Measurements from ENCODE around the gene DVL2.

DVL2 gene

DNA sequence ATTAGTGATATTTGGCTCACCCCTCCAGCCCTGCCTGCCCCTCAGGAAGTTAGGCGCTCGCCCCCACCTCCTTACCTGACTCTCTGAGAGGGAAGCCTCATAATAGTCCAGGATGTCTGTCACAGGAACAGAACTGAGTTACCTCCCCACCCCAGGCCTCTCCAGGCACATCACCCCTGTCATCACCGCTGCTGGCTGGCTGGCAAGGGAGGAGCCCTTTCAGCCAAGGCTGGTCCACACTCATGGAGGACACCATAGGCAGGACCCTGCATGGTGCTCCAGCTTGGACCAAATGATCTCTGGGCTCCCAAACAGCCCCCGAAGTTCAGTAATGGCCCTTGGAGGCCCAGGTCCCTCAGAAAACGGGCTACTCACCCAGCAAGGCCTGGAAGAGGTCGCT, 16.2 kb downstream of the DVL2 start:
- H3K4me3 ChIP-seq (ENCODE audit: low read depth, low read length): no peak overlapping the region

DNA sequence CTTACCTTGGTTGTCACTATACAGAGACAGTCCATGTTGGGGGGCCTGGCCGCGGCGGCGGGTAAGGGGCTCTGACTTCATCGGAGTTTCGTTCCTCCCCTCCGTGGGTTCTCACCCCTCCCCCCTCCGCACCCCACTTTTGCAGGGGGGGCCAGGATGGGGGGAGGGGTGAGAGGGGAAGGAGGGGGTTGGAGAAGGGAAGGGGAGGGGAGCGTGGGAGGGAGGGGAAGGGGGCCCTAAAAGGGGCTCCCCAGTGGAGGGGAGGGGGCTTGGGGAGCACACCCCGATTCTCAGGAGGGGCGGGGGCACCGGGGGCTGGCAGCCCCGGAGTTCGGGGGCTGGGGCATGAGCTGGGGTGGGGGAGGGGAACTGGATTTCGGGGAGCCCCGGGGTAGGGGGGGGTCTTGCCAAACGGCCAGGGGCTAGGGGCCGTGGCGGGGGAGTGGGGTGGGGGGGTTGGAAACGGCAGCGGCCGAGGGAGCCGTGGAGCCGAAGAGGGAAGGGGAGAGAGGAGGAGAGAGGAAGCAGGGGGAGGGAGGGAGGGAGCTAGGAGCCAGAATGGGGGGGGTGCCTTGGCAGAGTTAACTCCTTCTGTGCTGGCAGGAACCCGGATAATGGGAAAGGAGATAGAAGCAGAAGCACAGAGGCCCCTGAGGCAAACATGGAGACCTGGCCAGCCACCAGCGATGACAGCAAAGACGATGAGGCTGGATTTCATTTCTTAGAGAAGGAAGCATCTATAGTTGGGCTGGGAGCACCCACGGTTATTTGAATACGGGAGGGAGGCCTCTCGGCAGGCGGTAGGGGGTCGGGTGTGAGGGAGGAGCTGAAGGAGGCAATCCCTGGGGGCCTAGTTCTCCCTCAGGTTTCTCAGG, 17.0 kb downstream of the DVL2 start:
- peak; percentile 85 for DNase-seq (ENCODE audit: low read depth)
- H3K4me3 ChIP-seq (ENCODE audit: low read depth, low read length): peak overlapping the region; percentile 64
- TF ChIP-seq CTCF (conservative IDR thresholded peaks at IDR 0.05; ENCODE audit: low read depth, low read length): no peak

More for the DNA sequence above, 16.2 kb downstream of the DVL2 start:
- TF ChIP-seq CTCF (conservative IDR thresholded peaks at IDR 0.05; ENCODE audit: low read depth, low read length): no peak
- DNase-seq (ENCODE audit: low read depth): no peak

DNA sequence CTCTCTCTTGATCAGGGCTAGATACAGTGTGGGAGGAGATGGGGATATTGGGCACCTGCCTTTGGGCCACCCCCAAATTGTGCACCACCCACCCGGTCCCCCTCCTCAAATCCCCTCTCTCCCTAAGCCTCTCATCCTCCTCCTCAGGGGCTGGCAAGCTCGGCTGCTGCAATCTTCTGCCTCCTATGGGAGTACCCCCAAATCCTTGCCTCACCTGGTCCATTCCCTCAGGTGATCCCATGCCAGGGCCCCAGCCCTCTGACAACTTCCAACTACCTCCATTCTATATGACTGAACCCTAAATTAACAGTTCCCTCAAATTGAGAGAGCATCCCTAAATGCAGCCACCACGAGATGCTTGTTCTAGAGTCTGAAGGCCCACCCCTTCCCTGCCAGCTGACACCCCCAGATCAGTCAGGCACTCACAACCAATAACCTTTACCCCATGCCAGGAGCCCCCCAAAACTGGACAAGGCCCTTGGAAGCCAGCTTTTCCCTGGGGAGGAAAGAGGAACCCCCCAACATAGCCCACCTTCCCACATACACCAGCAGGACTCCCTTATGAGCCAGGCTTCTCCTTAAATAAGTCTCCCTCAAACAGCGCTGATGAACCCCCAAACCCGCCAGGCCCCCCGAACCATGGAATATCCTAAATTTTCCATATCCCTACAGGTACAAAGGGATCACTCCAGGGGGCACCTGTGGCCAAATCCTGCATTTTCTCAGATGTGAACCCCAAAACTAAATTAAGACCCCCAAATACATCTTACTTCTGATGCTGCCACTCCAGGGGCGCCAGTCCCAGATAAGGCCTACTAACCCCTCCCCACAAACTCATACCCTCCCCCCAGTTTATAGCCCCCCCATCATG, 17.8 kb downstream of the DVL2 start:
- DNase-seq (ENCODE audit: low read depth): no peak
- peak overlapping the region; percentile 64 for H3K4me3 ChIP-seq (ENCODE audit: low read depth, low read length)
- no peak for TF ChIP-seq CTCF (conservative IDR thresholded peaks at IDR 0.05; ENCODE audit: low read depth, low read length)

GRCh38 chr17:7215652-7216180, 18.6 kb downstream of the DVL2 start:
- TF ChIP-seq CTCF (conservative IDR thresholded peaks at IDR 0.05; ENCODE audit: low read depth, low read length): no peak
- H3K4me3 ChIP-seq (ENCODE audit: low read depth, low read length): peak overlapping the region; percentile 64
- DNase-seq (ENCODE audit: low read depth): no peak

GRCh38 chr17:7215136-7215638, 19.1 kb downstream of the DVL2 start:
- no peak for DNase-seq (ENCODE audit: low read depth)
- TF ChIP-seq CTCF (conservative IDR thresholded peaks at IDR 0.05; ENCODE audit: low read depth, low read length): no peak
- H3K4me3 ChIP-seq (ENCODE audit: low read depth, low read length): peak overlapping the region; percentile 59

DNA sequence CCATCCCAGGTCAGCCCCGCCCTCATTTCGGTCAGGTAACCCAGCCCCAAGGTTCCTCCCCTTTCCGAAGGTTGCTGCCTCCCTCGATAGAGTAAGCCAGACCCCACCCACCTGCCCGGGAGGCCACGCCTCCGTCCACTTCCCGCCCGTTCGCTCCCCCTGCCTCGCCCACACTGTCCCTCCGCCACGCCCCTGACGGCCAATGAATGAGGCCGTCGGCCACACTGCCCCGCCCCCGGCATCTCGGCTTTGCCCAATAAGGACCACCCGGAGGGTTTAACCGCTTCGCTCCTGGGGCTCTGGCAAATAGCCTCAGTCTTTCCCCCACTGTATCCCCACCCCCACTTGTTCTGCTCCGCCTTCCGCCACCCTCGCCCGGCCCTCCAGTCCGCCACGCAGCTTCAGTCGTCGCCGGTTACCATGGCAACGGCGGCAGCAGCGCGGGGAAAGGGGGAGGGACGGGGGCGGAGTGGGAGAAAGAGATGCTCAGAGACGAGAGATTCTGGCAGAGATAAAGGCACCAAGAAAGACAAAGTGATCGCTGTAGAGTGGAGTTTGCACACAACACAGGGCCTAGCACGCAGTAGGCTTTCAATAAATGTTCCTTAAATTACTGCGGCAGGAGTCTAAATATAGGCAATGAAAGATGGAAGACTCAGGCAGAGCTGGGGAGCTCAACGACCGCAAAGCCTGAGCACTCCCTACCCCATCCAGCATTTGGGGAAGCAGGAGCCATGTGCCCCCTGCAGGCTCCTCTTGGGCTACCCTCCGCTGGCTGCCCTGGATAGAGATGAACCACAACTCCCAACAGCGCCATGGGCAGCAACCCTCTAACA, 19.8 kb downstream of the DVL2 start:
- DNase-seq (ENCODE audit: low read depth): peak; percentile 99
- peak overlapping the region; percentile 59 for H3K4me3 ChIP-seq (ENCODE audit: low read depth, low read length)
- peak; percentile 68 for TF ChIP-seq CTCF (conservative IDR thresholded peaks at IDR 0.05; ENCODE audit: low read depth, low read length)
